GM21786 (cell line): ENCODE data around the gene FGD6.
"Not testable (repeated sequence)": the region's sequence is repeated elsewhere in the genome, so short reads cannot be mapped to it uniquely, and the experiment has no call there.

Source experiments
- ATAC-seq: cut with Tn5 transposase; IDR thresholded peaks from one replicate; pipeline ENCODE4 v1.9.1; 2021; ENCODE audit not compliant: unreplicated experiment

FGD6 gene

GRCh38 chr12:95182868-95183415 is 34.3 kb downstream of the FGD6 start:
- ATAC-seq, result peak; percentile 58

DNA sequence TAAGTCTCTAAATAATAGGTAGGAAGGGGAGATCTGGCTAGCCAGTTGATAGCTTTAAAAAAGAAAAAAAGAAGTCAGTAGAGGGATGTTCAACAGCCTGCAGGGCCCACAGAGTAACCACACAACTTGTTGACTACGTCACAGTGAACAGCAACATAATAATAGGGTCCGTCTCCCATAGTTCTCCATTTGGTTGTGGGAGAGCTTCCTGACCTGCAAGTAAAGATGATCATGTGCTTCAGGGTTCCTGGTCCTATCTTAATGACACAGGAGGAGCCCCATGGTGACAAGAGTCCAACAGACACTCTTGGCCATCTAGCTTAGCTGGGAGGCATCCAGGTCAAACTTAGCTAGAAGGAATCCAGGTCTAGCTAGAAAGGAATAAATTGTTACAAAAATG is 36.2 kb downstream of the FGD6 start:
- ATAC-seq, result no peak

DNA sequence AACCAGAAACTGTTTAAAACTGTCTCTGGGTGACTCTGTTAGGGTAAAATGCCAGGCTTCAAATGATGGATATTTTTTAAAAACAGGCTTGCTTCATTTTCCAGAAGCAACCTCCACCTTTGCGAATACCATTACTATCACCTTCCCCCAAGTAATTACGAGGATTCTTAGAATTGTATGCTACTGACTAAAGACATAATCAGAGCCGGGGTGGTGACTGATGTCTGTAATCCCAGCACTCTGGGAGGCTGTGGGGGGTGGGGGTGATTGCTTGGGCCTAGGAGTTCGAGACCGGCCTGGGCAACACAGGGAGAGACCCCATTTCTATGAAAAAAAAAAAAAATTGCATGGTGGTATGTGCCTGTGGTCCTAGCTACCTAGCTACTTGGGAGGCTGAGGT is 38.3 kb downstream of the FGD6 start:
- no peak for ATAC-seq

DNA sequence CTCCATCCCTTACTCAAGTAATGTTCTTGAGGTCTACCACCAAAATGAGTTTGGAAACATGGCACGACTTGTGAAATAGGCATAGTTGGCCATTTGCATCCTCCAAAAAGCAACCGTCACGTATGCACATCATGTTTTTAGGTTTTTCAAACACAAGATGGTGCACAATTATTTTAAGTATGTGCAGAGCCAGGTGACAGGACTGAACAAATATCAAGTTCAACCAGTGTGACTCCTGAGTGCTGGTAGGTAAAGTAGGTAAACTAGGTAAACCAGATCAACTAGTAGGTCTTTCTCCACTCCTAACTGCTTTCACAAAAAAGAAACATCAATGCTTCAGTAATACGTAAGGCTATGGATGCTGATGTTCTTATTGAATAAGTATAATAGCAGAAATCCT is 39.1 kb downstream of the FGD6 start:
- ATAC-seq, result no peak

DNA sequence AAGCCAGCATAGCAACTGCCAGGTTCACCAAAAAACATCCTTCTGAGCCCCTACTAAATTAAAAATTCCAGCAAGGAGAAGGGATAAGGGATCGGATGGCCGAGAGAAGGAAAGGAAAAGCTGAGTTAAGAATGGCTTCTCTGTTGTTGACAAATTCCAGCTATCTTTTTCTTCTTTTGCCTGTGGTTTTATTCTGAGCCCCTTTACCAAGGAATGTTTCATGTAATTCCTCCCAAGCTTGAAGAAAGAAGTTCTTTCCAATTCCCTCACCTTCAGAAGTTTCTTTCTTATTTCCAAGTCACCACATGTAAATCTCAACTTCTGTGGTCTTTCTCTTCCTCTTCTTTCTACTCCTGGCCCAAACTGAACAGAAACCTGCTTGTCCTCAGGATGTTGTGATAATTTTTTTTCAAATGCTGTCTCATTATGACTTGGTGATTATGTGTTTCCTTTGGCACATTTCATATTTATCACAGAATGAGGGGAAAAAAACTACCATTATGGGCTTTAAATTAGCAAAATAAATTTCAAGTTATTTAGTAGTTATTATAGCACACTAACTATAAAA is 40.0 kb downstream of the FGD6 start:
- ATAC-seq, result no peak

GRCh38 chr12:95173392-95174251 is 43.6 kb downstream of the FGD6 start:
- no peak for ATAC-seq

GRCh38 chr12:95169368-95169767 is 47.9 kb downstream of the FGD6 start:
- ATAC-seq, result no peak

GRCh38 chr12:95168746-95169145 is 48.5 kb downstream of the FGD6 start:
- no peak for ATAC-seq

GRCh38 chr12:95164656-95165055 is 52.6 kb downstream of the FGD6 start:
- ATAC-seq, result no peak

DNA sequence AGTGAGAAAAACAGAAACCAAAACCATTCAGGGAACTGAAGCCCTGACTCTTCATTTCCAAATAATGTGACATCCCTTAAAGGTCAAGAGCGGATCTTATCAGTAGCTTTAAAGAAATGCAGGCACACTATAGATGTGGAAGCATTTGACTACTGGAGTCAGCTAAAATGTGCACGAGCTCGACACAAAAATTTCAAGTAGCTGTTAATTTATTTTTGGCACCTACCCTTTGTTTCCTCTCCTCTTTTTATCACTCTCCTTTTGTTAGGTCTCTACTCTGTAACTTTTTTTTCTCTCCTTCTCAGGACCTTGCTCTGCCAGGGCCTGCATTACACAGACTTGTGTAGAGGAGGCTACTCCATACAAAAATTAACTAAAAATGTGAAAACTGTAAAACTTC is 58.3 kb downstream of the FGD6 start:
- ATAC-seq, result no peak

GRCh38 chr12:95151821-95152220 is 65.4 kb downstream of the FGD6 start:
- no peak for ATAC-seq

GRCh38 chr12:95151406-95151805 is 65.9 kb downstream of the FGD6 start:
- no peak for ATAC-seq

GRCh38 chr12:95150501-95150900 is 66.8 kb downstream of the FGD6 start:
- ATAC-seq, result no peak

DNA sequence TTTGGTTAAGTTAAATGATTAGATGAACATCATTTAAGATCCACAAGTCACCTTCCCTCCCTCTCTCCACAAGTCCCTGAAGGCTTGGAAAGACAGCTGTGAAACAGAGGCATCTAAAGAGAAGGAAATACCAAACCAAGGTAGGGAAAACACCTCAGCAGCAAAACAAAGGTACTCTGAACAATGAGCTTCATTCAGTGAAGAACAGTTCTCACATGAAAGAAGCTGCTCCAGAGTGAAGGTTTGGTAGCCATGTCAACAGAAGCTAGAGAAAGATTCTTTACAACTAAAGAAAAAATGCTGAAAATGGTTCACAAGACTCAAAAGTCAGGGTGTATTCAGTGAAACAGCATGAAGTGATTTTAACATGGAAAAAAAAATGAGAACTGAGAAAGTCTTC is 69.4 kb downstream of the FGD6 start:
- ATAC-seq, result peak; percentile 62

GRCh38 chr12:95146769-95147168 is 70.5 kb downstream of the FGD6 start:
- ATAC-seq, result no peak

DNA sequence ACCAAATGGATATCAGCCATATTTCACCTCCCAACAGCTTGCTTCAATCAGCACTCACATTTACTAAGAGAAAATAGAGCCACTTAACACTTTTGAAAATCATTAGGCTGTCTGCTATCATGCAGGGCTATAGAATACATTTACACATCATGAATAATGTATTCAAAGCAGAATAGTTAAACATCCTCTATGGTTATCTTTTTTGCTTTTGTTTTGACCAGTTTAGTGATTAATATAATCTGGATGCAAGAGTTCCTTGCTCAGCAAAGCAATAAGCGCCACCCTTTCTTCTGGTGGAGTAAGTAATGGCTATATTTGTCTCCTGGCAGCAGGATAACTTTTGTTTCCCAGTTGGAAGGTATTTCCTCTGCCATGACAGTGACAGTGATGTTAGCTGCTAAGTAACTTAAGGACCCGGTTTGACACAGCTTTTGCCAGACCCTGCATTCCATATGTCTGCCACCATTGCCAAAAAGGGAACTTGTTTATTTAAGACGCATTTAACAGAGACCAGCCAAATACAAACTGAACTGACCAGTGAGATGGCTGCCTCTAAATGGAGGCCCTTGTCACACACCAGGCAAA is 73.6 kb downstream of the FGD6 start:
- ATAC-seq, result no peak

DNA sequence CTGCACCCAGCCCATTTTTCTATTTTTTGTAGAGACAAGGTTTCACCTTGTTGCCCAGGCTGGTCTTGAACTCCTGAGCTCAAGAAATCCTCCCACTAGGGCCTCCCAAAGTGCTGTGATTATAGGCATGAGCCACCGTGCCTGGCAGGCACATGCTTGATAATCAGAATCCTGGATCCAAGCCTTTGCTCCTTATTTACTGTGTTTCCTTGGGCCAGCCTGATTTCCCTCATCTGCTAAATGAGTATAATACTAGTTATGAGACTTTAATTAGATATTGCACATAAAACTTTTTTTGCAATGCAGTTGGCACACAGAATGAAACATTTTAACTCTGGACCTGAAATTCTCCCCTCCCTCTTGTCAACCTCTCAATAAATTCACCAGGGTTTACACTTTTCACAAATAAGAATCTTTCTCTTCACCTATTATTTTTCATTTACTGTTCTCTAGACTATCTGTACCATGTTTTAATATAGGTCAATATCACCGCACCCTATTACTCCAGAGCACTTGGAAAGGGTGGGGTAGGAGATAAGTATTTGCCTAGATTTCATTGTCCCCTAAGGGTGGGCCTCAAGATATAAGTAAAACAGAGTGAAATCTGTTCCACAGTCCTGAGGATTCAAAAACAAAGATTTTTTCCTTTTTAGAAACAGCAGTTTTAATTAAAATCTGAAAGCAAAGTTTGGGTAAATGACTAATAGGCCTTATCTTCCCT is 74.7 kb downstream of the FGD6 start:
- no peak for ATAC-seq

DNA sequence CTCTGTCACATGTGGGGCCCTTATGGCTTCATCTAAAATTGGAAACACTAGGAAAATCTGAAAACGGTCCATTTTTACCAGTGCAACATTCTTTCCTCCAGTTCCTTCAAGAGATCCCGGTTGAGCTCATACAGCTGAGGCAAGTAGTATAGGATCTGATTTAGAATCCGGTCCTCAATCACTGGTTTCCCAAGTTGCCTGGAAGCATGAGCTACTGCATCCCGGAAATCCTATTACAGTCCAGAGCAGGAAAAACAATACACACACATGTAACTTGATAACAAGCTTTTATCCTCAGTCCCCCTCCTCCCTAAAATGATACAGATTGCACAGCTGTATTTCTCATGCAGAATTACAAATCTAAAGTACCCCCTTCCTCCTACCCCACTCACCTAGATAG is 76.0 kb downstream of the FGD6 start:
- ATAC-seq, result no peak

- not testable (repeated sequence) for ATAC-seq
Measured at GRCh38 chr12:95138031-95138430, 79.2 kb downstream of the FGD6 start.

DNA sequence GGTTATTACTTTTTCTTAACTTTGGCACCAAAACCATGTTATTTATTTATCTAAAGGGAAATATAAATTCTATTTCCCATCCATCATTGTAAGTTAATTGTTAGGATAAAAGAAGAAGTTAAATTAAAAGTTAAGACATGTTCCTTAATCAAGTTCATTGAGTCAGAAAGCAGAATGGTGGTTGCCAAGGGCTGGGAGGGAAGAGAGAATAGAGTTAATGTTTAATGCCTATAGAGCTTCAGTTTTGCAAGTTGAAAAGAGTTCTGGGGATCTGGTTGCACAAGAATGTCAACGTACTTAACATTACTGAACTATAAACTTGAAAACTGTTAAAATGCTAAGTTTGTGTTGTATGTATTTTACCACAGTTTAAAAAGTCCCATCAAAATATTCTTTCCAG is 80.7 kb downstream of the FGD6 start:
- no peak for ATAC-seq

DNA sequence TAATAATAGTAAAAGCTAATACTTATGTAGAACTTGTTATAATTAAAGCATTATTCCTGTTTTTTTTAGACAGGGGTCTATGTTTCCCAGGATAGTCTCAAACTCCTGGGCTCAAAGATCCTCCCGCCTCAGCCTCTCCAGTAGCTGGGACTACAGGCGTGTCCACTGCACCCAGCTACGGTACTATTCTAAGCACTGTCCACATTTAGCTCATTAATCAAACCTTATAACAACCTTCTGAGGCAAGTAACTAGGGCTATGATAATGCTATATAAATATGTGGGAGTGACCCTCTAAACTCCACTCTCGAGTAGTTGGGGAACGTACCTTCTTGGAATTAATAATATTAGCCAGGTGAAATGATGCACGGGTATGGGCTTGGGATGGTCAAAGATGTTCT is 83.2 kb downstream of the FGD6 start:
- ATAC-seq, result no peak
